Left lung (tissue), 10 donors: ENCODE data around the gene MBL2. TPM values are rescaled to one million over a fixed set of nuclear protein-coding genes. Genes with fewer than 3 reads are reported as not detected.

ENCODE experiments used
- ATAC-seq: fragments of 200-7000 bp; cut with Tn5 transposase; one replicate; pipeline ENCODE4 v1.9.1; 2020; ENCODE audit warnings: moderate library complexity
- DNase-seq, 4 donors: peaks; one replicate each; pipeline ENCODE4 v3.0.0-alpha.2; 2013 to 2020
- H3K27ac ChIP-seq, 2 donors: fragments of 200-600 bp; sonication (generic) in 1 of 2; one replicate each; pipeline versions ENCODE4 v1.5.0 to v1.8.0; 2020 to 2021
- H3K27me3 ChIP-seq, 2 donors: fragments of 200-600 bp; sonication (generic) in 1 of 2; one replicate each; pipeline versions ENCODE4 v1.5.0 to v1.8.0; 2020 to 2021
- H3K36me3 ChIP-seq, 2 donors: fragments of 200-600 bp; sonication (generic) in 1 of 2; one replicate each; pipeline versions ENCODE4 v1.5.0 to v1.8.0; 2020 to 2021
- H3K4me1 ChIP-seq, 2 donors: fragments of 200-600 bp; one replicate each; pipeline ENCODE4 v1.8.0; 2021
- H3K4me3 ChIP-seq, 2 donors: fragments of 200-600 bp; sonication (generic) in 1 of 2; one replicate each; pipeline versions ENCODE4 v1.5.0 to v1.8.0; 2020 to 2021; ENCODE audit warnings: mild to moderate bottlenecking in 1 of 2
- H3K9me3 ChIP-seq, 2 donors: fragments of 200-600 bp; sonication (generic) in 1 of 2; one replicate each; pipeline versions ENCODE4 v1.5.0 to v1.8.0; 2020 to 2021
- intact Hi-C, 2 donors: fragments of 100-400 bp; cut with DNase I; formaldehyde crosslinking; loops; one replicate each; pipeline versions ENCODE4 v1.11.2 to v1.14.2; 2022
- polyA plus RNA-seq, 6 donors: library from polyadenylated mRNA; unstranded; fragments of 120-200 nt; gene quantifications; one replicate each; pipeline ENCODE4 v1.2.1, GENCODE V29; 2013; ENCODE audit not compliant: insufficient read length in 6 of 6
- total RNA-seq, 2 donors: library from RNA; stranded (reverse); fragmentation: NEBNext Ultra II Directional; extraction: Animal tissue kit (Norgen Biotek cat#: 25700); gene quantifications; one replicate each; pipeline ENCODE4 v1.2.1, GENCODE V29; 2021
- TF ChIP-seq, protein P1 (sequence below), 2 donors: fragments of 200-600 bp; sonication (generic) in 1 of 2; IDR thresholded peaks; one replicate each; pipeline versions ENCODE4 v1.5.0 to v1.8.0; 2021; ENCODE audit warnings: antibody characterized with exemption in 2 of 2
- donor health status: DM: no; HTN: yes; CAD: no.
- donor health status: DM: no; HTN: no; CAD: no.

The MBL2 gene
- total and polyA plus RNA-seq, 8 donors = not detected

DNA sequence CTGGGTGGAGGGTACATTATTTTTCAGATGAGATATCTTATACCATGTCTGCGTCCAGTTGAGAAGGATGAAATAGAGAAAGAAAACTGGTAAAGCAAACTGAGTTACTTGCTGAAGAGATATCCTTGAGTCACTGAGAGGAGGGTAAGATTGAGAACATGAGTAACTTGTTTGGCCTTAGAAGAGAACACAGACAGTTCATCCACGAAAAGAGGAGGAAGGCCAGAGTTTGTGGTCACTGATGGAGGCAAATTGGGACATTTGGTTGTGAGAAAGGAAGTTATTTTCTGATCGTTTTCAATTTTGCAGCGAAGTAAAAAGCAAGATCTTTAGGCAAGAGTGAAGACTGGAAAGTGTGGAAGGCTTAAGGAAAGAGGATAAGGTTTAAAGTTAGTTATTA is 15.6 kb downstream of the MBL2 start:
- no peaks in the 10 kb centered on the region for H3K27me3 ChIP-seq
- TF ChIP-seq, protein P1, sequence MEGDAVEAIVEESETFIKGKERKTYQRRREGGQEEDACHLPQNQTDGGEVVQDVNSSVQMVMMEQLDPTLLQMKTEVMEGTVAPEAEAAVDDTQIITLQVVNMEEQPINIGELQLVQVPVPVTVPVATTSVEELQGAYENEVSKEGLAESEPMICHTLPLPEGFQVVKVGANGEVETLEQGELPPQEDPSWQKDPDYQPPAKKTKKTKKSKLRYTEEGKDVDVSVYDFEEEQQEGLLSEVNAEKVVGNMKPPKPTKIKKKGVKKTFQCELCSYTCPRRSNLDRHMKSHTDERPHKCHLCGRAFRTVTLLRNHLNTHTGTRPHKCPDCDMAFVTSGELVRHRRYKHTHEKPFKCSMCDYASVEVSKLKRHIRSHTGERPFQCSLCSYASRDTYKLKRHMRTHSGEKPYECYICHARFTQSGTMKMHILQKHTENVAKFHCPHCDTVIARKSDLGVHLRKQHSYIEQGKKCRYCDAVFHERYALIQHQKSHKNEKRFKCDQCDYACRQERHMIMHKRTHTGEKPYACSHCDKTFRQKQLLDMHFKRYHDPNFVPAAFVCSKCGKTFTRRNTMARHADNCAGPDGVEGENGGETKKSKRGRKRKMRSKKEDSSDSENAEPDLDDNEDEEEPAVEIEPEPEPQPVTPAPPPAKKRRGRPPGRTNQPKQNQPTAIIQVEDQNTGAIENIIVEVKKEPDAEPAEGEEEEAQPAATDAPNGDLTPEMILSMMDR (IDR thresholded peaks at IDR 0.05) = no peak
- ATAC-seq (peak; percentile 14), DNase-seq (no peak)
- intact Hi-C loops = no loop called here
- no peaks in the 10 kb centered on the region for H3K36me3 ChIP-seq
- peaks cover 0 to 35% of the 10 kb centered on the region in 2 donors for H3K4me1 ChIP-seq
- H3K27ac ChIP-seq = no peak overlapping the region
- no peak overlapping the region for H3K4me3 ChIP-seq
- no peaks in the 10 kb centered on the region for H3K9me3 ChIP-seq

DNA sequence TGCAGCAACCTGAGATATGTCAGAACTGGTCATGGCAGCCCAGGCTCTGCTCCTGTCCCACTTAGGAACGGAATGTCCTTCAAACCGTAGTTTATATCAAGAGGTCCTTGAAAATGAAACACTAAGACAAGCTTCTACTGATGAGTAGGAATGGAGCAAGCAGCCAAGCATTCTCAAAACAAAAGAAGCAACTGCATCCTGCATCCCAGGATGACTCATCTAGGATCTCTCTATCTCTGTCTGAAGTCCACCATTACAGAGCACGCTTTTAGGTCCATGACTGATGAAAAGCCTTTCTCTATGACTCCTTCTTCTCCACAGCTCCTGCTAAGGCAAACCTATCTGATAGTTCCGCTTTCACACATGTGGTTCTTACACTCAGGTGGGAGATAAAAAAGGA is 16.3 kb downstream of the MBL2 start:
- peaks cover 0 to 35% of the 10 kb centered on the region in 2 donors for H3K4me1 ChIP-seq
- no peaks in the 10 kb centered on the region for H3K36me3 ChIP-seq
- ATAC-seq (peak; percentile 27), DNase-seq (no peak)
- H3K4me3 ChIP-seq = no peak overlapping the region
- H3K27ac ChIP-seq = no peak overlapping the region
- no peaks in the 10 kb centered on the region for H3K9me3 ChIP-seq
- TF ChIP-seq, protein P1 (IDR thresholded peaks at IDR 0.05) = no peak
- intact Hi-C loops = no loop called here
- H3K27me3 ChIP-seq = no peaks in the 10 kb centered on the region

DNA sequence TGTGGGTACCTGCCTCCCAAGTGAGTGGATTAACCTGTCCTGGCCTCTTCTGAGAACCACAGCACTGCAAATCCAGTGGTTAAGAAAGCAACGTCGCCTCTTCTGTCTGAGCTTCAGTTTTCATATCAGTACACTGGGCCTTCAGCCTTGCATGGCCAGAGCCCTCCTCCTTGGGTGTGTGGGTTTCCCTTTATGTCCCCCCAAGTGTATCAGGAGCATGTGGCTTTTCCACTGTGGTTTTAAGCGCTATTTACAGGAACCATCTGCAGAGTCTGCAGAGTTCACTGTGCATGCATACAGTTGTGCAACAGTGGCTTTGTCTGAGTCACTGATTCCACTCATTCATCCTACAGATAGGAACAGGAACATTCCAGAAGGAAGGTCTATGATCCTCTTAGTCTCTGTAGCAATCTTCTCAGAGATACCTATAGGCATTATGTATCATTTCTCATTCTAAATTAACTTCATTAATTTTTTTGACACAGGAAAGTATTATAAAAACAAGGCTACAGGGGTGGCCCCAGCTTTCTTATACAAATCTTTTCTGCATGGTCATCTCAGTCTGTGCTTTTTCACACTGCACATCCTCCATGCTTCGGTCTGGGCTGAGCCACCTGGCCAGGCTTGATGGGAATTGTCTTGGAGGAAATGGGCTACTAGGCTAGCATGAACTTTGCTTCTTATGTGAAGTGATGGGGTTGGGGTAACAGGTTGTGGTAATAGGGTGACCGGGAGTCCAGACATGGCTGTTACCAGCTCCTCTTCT is 17.1 kb downstream of the MBL2 start:
- Histone ChIP-seq H3K9me3 (no peaks in the 10 kb centered on the region), H3K4me3 (peak overlapping the region in 1 of 2 donors; percentile 22), H3K36me3 (no peaks in the 10 kb centered on the region), H3K4me1 (peaks cover 0 to 35% of the 10 kb centered on the region in 2 donors), H3K27ac (no peak overlapping the region), H3K27me3 (no peaks in the 10 kb centered on the region)
- TF ChIP-seq, protein P1 (IDR thresholded peaks at IDR 0.05) = no peak
- ATAC-seq (peak; percentile 78), DNase-seq (peak in 2 of 4 donors; percentile 29 to 43)
- intact Hi-C loops = no loop called here

DNA sequence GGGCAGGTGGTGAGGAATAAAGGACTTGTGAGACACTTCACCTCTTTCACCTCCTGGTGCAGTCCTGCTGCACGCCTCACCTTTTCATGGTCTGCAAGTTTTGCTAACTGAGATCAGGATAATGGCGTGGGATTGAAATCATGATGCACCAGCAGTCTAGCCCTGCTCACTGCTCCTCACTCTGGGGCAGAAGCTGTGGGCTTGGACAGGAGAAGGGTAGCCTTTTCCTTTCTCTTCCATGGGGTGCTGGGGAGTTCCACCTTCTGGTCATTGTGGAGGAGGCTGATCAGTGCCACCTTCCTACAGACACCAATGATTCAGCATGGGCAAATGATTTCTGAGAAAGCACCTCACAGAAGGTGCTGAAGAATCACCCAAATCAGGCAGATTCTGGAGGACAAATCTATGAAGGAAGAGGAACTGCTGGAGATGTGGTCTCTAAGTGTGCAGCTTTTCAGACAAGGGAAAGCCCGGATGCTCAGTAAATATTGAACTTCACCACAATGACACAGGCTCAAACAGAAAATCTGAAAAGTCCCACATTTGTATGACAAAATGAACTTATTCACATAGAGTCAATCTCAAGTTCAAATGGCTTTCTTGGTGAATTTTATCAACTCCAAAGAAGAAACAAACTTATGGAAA is 19.7 kb downstream of the MBL2 start:
- H3K4me1 ChIP-seq = peaks cover 0 to 22% of the 10 kb centered on the region in 2 donors
- peak overlapping the region in 1 of 2 donors; percentile 22 for H3K4me3 ChIP-seq
- no peaks in the 10 kb centered on the region for H3K36me3 ChIP-seq
- H3K9me3 ChIP-seq = no peaks in the 10 kb centered on the region
- no peak overlapping the region for H3K27ac ChIP-seq
- intact Hi-C loops = no loop called here
- TF ChIP-seq, protein P1 (IDR thresholded peaks at IDR 0.05) = no peak
- no peak for DNase-seq
- no peaks in the 10 kb centered on the region for H3K27me3 ChIP-seq
- ATAC-seq = no peak

DNA sequence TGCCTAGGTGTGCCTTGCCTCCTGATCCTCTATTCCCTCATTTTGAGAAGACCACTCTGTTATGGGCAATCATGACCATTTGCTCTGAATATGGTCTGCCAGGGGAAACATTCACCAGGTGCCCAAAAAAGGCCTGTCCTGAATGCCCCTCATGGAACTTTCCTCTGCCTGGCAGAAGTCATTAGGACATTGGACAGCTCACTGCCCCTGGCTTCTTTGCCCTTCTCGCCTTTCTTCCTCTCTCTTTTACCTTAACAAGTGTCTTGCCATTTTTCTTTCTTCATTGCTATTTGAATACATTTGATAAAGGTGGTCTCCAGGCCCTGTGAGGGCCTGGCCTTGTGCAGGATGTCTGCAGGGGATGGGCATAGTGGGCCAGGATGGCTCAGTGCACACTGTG is 20.3 kb downstream of the MBL2 start:
- Histone ChIP-seq H3K4me1 (peaks cover 0 to 18% of the 10 kb centered on the region in 2 donors), H3K27me3 (no peaks in the 10 kb centered on the region), H3K4me3 (no peak overlapping the region), H3K36me3 (no peaks in the 10 kb centered on the region), H3K27ac (no peak overlapping the region), H3K9me3 (no peaks in the 10 kb centered on the region)
- DNase-seq (no peak), ATAC-seq (no peak)
- intact Hi-C loops = no loop called here
- TF ChIP-seq, protein P1 (IDR thresholded peaks at IDR 0.05) = no peak
